AG04450 (cell line): ENCODE data around the gene SLC6A5. TPM values are rescaled to one million over a fixed set of nuclear protein-coding genes. Genes with fewer than 3 reads are reported as not detected.

Experiments
- CTCF ChIA-PET: fragments of 300-600, 350-600 bp; formaldehyde crosslinking; extraction: SDS; loops from one replicate; lab custom pipeline; 2022; ENCODE audit warnings: antibody characterized with exemption, inconsistent platforms; lab: Charles Lee
- POLR2A ChIA-PET: fragments of 350-600 bp; formaldehyde crosslinking; extraction: SDS; loops from one replicate; lab custom pipeline; 2021; ENCODE audit warnings: antibody characterized with exemption, inconsistent platforms; lab: Yijun Ruan, JAX
- DNase-seq: peaks from one replicate; pipeline ENCODE4 v3.0.0-alpha.2; 2011; ENCODE audit warnings: low read depth, low spot score
- H3K27ac ChIP-seq: one replicate; pipeline ENCODE4 v1.5.1; 2012; ENCODE audit warnings: low read depth, low read length, control low read depth
- H3K27me3 ChIP-seq: one replicate; pipeline ENCODE4 v1.6.0; 2012; ENCODE audit warnings: low read length; ENCODE audit not compliant: control insufficient read depth, insufficient read depth
- H3K4me3 ChIP-seq: 2 replicates; pipeline ENCODE4 v1.5.1; 2011; ENCODE audit warnings: mild to moderate bottlenecking, low read depth, low read length, control low read depth
- H3K9me3 ChIP-seq: 2 replicates; pipeline ENCODE4 v1.5.1; 2012; ENCODE audit warnings: low read length; ENCODE audit not compliant: control insufficient read depth, insufficient read depth
- CTCF ChIP-seq: IDR thresholded peaks from 2 replicates; pipeline ENCODE4 v1.5.1; 2011; ENCODE audit warnings: low read depth, low read length, control low read depth, inconsistent platforms
- polyA plus RNA-seq: library from polyadenylated mRNA; depleted of rRNA; stranded (reverse); fragments of >200 nt; gene quantifications from 2 replicates; pipeline ENCODE4 v1.2.3, GENCODE V29; 2011

Gene SLC6A5
- polyA plus RNA-seq, 1 experiment = not detected

DNA sequence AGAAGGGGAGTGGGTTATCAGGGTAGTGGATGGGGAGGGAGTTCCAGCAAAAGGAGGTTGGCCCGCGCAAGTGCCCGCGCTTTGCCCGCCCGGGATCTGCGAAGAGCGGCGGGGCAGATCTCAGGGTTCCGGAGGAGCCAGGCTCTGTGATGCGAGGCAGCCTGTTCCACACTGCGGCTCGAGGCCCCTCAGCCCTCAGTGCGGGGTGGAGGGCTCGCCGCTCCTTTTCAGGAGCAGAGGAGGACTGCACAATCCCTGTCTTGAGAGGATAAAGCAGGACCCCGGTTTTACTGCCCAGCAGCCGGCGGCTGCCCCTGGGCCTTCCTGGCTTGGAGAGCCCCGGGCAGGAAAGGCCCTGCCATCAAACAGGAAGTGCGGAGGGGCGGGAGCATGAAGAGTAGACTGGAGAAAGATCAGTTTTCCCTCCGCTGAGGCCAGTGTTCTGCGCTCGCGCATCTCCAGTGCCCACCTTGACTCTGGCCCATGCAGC lies 6.2 kb downstream of the SLC6A5 start:
- no peaks in the 10 kb centered on the region; the same call in 1 of the 2 replicates for H3K9me3 ChIP-seq
- no peak overlapping the region for H3K27ac ChIP-seq
- TF ChIP-seq CTCF = no peak
- no peak overlapping the region for H3K4me3 ChIP-seq
- H3K27me3 ChIP-seq = peaks cover 65% of the 10 kb centered on the region
- POLR2A ChIA-PET = no interaction called here
- CTCF ChIA-PET = no interaction called here
- DNase-seq = no peak

DNA sequence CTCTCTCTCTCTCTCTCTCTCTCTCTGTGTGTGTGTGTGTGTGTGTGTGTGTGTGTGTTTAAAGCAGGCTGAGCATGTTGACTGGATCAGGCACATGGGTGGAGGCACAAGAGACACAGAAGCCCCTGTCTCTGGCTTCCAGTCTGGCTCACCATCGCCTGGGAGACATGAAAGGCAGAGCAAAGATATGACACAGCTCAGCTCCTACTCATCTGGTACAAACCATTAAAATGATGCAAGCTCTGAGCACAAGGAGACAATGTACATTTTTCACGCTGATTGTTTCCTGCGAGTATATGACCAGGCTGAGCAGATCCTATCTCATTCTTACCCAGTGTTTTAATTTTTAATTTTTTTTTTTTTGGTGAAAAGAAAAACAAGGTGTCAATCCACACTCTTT lies 9.5 kb downstream of the SLC6A5 start:
- ChIA-PET CTCF (interaction anchor here (1.1 to 4.3 kb wide), 5 partner anchors 19 to 481 kb away, joined by 3 to 94 read pairs (median 7); no protein-coding TSS in a partner anchor), POLR2A (no interaction called here)
- TF ChIP-seq CTCF = no peak
- Histone ChIP-seq H3K4me3 (no peak overlapping the region), H3K9me3 (no peaks in the 10 kb centered on the region; the same call in 1 of the 2 replicates), H3K27me3 (peaks cover 41% of the 10 kb centered on the region), H3K27ac (no peak overlapping the region)
- no peak for DNase-seq

GRCh38 chr11:20609727-20610707 lies 10.6 kb downstream of the SLC6A5 start:
- POLR2A ChIA-PET = interaction anchor here (0.6 kb wide), 1 partner anchor 313 kb away, joined by 3 read pairs; no protein-coding TSS in a partner anchor

DNA sequence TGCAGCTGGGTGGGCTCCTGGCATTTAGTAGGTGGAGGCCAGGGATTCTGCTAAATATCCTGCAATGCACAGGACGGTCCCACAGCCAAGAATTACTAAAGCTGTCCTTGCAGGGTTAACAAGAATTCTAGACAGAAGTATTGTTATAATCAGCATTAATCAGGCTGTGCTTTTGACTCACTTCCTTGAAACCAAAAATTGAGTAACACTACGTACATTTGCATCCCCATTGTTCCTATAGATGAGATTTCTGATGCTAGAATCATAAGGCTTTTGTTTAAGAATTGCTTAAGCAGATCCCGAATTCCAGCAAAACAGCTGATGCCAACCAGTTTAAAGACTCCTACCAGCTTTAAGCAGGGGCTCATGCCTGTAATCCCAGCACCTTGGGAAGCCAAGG lies 11.4 kb downstream of the SLC6A5 start:
- Histone ChIP-seq H3K27ac (no peak overlapping the region), H3K27me3 (peaks cover 22% of the 10 kb centered on the region), H3K4me3 (no peak overlapping the region), H3K9me3 (no peaks in the 10 kb centered on the region; the same call in 1 of the 2 replicates)
- no peak for TF ChIP-seq CTCF
- ChIA-PET POLR2A (no interaction called here), CTCF (interaction anchor here (0.6 to 4.3 kb wide), 13 partner anchors 9 to 1054 kb away, joined by 3 to 94 read pairs (median 4); no protein-coding TSS in a partner anchor)
- no peak for DNase-seq

More at GRCh38 chr11:20609727-20610707, 10.6 kb downstream of the SLC6A5 start:
- CTCF ChIA-PET = interaction anchor here (0.5 to 4.3 kb wide), 54 partner anchors 9 to 1407 kb away, joined by 3 to 94 read pairs (median 4); partner anchors contain the start of genes HTATIP2 and SLC6A5
- DNase-seq = peak; percentile 13
- Histone ChIP-seq H3K4me3 (no peak overlapping the region), H3K27me3 (peaks cover 30% of the 10 kb centered on the region), H3K9me3 (no peaks in the 10 kb centered on the region; the same call in 1 of the 2 replicates), H3K27ac (no peak overlapping the region)
- TF ChIP-seq CTCF = peak; percentile 95
